ENCODE data around the gene CCDC6. TPM values are rescaled to one million over a fixed set of nuclear protein-coding genes. Genes with fewer than 3 reads are reported as not detected.

The CCDC6 gene
- total RNA-seq, 1 donor from 2014 or later = 15.0 TPM

DNA sequence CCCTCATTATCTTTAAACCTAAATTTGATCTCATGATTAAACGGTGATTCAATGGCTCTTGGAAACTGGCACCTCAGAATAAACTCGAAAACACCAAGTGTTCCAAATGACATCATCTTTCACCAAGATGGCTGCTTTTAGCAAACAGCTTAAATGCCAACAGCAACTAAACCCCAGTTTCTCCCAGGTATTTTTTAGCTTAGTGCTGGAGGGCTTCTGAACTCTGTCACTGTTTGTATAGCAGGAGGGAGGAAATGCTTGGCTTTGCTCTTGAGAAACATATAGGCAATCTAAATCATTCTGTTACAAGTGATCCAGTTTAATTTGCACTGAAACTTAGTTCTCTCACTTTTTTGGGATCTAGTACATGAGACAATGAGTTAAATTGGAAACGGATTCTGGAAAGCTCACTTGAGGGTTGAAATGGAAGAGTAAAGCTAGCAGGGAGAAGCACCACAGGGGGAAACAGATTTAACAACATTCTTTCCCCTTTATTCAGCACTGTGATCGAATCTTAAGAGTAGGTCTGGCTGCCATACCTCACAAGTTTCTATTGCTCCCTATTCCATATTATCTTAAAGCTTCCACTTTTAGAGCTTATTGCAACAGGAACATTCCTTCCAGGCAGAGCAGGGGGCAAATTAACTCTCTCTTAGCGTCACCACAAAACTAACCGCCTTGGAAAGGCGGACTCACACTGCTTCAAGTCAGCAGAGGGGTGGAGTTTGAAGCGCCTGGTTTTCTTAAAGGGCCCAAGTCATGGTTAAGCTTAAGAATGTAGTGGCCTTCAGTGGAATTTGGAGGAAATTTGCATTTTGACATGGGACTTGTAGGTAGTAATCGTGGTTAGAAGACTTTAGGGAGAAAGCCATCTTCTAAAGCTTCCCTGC lies 1.8 kb upstream of the CCDC6 start:
- ATAC-seq (ENCODE audit: poor library complexity) (peak; percentile 33), DNase-seq (peak; percentile 50)
- intact Hi-C loops (cut with DNase I) = loop anchor here (5.0 kb wide), 1 partner anchor 281 kb away; no protein-coding TSS in a partner anchor

DNA sequence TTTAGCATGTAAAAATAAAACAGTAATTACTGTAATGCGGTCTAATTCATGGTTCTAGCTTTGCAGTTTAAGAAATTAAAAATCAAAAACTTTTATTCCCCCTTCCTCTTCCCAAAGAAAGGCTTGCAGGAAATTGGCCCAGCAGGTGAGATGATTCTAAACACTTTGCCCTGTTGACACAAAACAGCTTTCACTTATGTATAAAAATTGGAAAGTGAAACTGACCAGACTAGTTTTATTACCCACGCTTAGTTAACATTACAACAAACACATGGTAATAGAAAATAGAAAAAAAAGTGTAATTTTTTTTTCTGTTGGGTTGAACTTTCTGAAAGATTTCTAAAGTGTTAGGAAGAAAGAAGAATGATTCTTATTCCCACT lies 1.2 kb upstream of the CCDC6 start:
- intact Hi-C loops (cut with DNase I) = loop anchor here (5.0 kb wide), 1 partner anchor 280 kb away; no protein-coding TSS in a partner anchor
- ATAC-seq (ENCODE audit: poor library complexity) (no peak), DNase-seq (no peak)

GRCh38 chr10:59905731-59906416 lies 482 bp downstream of the CCDC6 start:
- intact Hi-C loops (cut with DNase I) = loop anchor here (5.0 kb wide), 1 partner anchor 279 kb away; no protein-coding TSS in a partner anchor
- peak; percentile 39 for DNase-seq
- ATAC-seq (ENCODE audit: poor library complexity) = peak; percentile 13

DNA sequence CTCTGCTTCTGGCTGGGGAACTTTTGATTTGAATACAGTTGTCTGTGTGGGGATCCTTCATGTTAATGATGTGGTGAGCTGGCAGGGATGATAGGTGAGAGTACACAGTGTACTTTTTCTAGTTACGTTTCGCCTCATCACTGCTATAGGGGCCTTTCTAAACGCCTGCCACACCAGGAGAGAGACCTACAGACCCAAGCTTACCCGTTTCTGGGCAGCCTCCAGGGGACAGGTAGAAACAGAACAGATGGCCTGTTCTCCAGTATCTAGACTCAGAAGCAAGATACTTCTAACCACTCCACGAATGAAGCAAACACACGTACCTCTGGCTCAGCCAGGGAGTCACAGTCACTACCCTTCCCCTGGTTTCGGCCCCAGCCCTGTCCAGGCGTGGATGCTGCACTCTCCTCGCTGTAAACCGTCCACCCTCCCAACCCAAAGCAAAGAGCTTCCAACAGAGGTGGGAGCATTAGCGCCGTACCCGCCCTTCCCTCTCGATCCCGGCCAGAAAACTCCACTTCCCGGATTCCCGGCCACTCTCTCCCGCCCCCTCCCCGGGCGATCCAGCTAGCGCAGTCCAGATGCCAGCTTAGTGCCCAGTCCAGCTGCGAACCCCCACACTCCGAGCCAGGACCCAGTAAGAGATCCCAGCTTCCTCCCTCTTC lies 1.2 kb downstream of the CCDC6 start:
- DNase-seq = peak; percentile 55
- ATAC-seq (ENCODE audit: poor library complexity) = peak; percentile 14
- intact Hi-C loops (cut with DNase I) = loop anchor here (5.0 kb wide), 1 partner anchor 278 kb away; no protein-coding TSS in a partner anchor

DNA sequence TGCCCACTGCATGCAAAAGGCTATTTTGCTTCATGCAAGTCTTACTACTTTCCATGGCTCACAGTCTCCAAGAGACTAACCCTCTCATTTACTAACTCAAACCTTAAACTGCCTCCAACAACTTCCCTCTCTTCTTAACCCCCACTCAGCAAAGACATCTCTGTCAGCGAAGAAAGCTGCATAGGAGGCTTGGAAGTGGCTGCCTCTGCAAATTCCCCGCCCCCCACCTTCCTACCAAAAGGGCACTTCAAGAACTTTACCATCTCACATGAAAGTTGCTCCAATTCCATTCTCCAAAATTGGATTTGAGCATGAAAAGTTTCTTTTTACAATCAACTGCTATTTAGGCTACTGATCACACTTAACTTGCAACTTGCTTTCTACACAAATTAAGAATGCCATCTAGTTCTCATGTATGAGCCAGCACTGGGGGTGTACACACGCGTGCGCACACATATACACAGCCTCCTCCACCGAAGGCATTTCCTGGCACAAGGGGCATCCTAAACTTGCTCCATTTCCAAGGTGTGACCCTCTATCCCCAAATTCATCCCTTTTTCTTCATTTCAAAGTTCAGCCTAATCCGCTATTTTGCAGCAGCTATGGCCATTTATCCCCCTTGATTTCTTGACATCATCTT lies 1.8 kb downstream of the CCDC6 start:
- intact Hi-C loops (cut with DNase I) = loop anchor here (5.0 kb wide), 1 partner anchor 277 kb away; no protein-coding TSS in a partner anchor

DNA sequence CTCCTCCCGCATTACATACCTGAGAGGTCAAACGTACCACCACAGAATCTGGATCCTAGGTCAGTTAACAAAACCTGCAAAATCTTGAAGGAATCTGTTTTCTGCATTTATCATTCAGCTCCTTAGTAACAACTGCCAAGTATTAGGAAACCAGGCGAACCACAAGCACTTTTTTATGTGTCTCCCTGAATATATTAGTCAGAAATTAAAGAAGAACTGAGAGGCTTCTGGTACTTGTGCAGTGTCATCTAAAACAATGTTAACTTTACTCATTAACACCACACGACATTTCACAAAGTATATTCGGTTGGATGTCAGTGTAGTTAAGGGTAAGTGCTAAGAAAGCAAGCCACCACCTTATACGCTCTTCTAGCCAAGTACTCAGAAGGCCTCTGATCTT lies 2.5 kb downstream of the CCDC6 start:
- no peak for ATAC-seq (ENCODE audit: poor library complexity)
- DNase-seq = no peak
- intact Hi-C loops (cut with DNase I) = no loop called here

More for the DNA sequence above, 1.8 kb downstream of the CCDC6 start:
- ATAC-seq (ENCODE audit: poor library complexity) (no peak), DNase-seq (no peak)

- intact Hi-C loops (cut with DNase I) = no loop called here
- DNase-seq = no peak
- no peak for ATAC-seq (ENCODE audit: poor library complexity)
Observed at GRCh38 chr10:59902016-59902415, 4.3 kb downstream of the CCDC6 start.

DNA sequence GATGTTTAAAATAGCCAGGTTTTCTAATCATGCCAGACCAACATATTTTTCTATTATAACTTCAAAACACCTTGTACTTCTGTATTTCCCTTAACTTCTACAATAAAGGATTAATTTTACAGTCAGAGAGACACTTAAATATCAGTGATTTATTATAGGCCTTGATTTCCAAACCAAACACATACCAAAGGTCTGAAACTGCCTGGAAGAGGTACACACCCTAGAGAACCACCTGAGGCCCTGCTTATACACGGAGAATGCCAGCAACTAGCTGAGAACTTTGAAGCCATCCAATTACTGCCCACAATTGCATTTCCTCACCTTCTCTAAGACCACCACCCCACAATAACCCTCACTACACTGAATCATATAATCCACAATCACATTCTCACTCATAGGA lies 4.9 kb downstream of the CCDC6 start:
- intact Hi-C loops (cut with DNase I) = no loop called here
- DNase-seq (no peak), ATAC-seq (ENCODE audit: poor library complexity) (no peak)

GRCh38 chr10:59900048-59900727 lies 6.2 kb downstream of the CCDC6 start:
- intact Hi-C loops (cut with DNase I) = no loop called here
- no peak for DNase-seq
- ATAC-seq (ENCODE audit: poor library complexity) = no peak

GRCh38 chr10:59898125-59898835 lies 8.1 kb downstream of the CCDC6 start:
- intact Hi-C loops (cut with DNase I) = no loop called here
- ATAC-seq (ENCODE audit: poor library complexity) = peak; percentile 68
- DNase-seq = no peak

GRCh38 chr10:59896191-59896590 lies 10.2 kb downstream of the CCDC6 start:
- DNase-seq (peak; percentile 52), ATAC-seq (ENCODE audit: poor library complexity) (peak; percentile 27)

DNA sequence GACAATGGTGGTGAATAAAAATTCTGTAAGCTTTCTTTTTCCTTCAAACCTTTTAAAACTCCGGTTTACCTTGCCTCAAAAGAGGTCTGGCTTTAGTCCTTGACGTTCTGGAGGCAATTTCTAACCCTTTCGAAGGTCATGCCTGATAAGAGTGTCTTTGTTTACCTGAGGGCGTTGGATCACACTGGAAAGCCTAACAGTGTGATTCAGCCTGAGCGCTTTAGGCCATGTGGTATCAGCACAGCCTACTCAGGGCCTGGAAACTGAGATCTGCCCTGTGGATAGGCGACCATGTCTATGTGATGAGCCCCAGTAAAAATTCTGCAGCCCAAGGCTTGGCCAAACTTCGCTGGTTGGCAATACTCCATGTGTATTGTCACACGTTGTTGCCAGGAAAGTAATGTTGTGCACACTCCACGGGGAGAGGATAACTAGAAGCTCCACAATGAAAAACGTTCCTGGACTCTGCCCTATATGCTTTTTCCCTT lies 10.7 kb downstream of the CCDC6 start:
- no peak for DNase-seq
- ATAC-seq (ENCODE audit: poor library complexity) = peak; percentile 42
- intact Hi-C loops (cut with DNase I) = no loop called here

More at GRCh38 chr10:59896191-59896590, 10.2 kb downstream of the CCDC6 start:
- intact Hi-C loops (cut with DNase I) = no loop called here

DNA sequence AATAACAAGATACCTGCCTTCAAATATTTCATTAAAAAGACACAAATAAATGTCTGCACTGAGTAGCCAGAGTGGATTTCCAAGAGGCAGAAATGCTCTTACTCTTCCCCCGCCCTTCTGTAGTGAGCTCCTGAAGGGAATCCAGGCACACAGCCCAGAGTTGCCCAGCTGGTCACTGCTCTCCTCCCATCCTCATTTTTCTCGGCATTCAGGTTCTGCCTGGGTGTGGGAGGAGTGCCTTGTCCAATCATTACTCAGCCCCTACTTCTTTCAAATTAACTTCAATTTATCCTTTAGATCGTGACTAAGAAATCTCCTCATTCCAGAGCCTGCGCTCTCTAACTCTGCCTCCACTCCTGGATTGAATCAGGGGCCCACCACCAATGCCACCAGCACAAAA lies 12.2 kb downstream of the CCDC6 start:
- peak; percentile 84 for ATAC-seq (ENCODE audit: poor library complexity)
- peak; percentile 57 for DNase-seq
- intact Hi-C loops (cut with DNase I) = no loop called here

DNA sequence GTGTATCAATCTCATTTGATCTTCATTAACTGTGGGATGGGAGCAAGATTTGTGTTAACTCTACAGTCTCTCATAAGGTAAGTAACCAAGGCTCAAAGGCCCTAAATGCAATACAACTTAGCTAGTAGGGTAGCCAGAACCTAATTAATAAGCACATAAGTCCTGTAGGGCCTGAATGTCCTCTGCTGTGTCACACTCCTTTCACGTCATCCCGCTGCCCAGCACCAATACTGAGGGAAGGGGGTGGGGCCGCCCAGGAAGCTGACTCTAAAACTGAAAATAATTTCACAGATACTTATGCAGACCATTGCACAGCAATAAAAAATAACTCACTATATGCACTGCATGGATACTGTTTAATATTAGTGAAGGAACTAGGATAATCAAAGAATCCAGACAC lies 13.7 kb downstream of the CCDC6 start:
- ATAC-seq (ENCODE audit: poor library complexity) = no peak
- intact Hi-C loops (cut with DNase I) = no loop called here

GRCh38 chr10:59891936-59892335 lies 14.4 kb downstream of the CCDC6 start:
- ATAC-seq (ENCODE audit: poor library complexity) = no peak
- intact Hi-C loops (cut with DNase I) = no loop called here
- DNase-seq = no peak

More for the DNA sequence above, 13.7 kb downstream of the CCDC6 start:
- peak; percentile 47 for DNase-seq

DNA sequence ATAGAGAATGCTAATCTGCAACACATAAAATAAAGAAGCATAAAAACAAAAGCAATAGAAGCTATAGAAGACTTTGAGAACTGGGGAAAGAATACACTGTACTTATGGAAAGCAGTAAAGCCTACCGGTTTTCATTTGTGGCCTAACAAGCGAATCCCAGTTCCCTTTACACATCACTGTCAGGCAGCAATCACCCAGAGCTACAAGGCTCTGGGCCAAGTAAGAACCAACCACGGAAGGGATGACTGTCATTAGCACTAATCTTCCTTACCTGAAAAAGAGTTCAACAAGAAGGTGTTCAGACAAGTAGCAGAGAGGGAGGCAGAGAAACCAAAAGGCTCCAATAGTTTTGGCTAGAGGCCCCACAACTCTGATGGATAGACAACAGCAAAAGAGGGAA lies 15.0 kb downstream of the CCDC6 start:
- no peak for ATAC-seq (ENCODE audit: poor library complexity)
- intact Hi-C loops (cut with DNase I) = no loop called here

DNA sequence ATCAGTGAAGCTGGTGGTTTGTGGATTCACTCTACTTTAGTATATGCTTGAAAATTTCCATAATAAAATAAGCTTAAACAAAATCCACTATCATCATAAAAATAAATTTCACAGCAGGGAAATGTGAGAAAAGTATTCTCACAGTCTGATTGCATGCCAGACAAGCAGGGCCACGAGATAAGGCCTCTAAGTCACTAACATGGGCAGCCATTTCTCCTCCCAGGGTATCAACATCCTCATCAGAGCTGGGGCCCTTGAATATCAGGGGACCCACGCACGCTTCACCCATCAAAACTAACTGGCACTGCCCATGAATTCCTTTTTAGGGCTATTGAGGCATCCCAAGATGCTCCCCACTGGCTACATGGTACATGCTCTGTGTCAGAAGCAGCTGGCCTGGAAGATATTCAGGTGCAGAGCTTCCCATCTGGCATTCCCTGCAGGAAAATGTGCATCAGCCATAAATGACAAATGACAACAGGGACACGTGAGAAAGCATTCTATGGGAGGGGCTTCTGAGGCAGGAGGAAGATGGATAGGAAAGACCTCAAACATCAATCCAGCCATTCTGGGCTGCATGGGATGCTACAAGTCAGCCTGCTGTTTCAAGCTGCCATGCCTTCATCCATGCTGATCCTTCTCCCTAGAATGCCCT lies 17.4 kb downstream of the CCDC6 start:
- no peak for DNase-seq
- intact Hi-C loops (cut with DNase I) = no loop called here
- no peak for ATAC-seq (ENCODE audit: poor library complexity)

More for the DNA sequence above, 15.0 kb downstream of the CCDC6 start:
- no peak for DNase-seq

Data from Right ventricle myocardium superior (tissue), 1 donor.